SK-N-SH treated with all-trans-retinoic acid at 6 μM for 48 hours (cell line): ENCODE data around the gene NADK.

Experiments
- ATAC-seq: fragments of 200-7000 bp; cut with Tn5 transposase; 3 replicates; pipeline ENCODE4 v1.9.1; 2020; ENCODE audit warnings: mild to moderate bottlenecking, moderate library complexity
- ARNTL ChIP-seq: fragments of 450-650 bp; formaldehyde crosslinking; IDR thresholded peaks from 2 replicates; pipeline ENCODE4 v1.5.0; 2020; ENCODE audit warnings: low read depth, mild to moderate bottlenecking, moderate library complexity, borderline replicate concordance
- BACH2 ChIP-seq: fragments of 250-450 bp; sonication (Bioruptor Pico); IDR thresholded peaks from 2 replicates; pipeline ENCODE4 v1.9.0; 2021; ENCODE audit warnings: mild to moderate bottlenecking, borderline replicate concordance
- CREB5 ChIP-seq: fragments of 250-450 bp; sonication (Bioruptor Pico); IDR thresholded peaks from 2 replicates; pipeline ENCODE4 v1.5.1; 2020; ENCODE audit warnings: low read depth, mild to moderate bottlenecking, moderate library complexity
- CSDC2 ChIP-seq: fragments of 250-450 bp; sonication (Bioruptor Pico); IDR thresholded peaks from 2 replicates; pipeline ENCODE4 v1.5.0; 2020; ENCODE audit warnings: mild to moderate bottlenecking, moderate library complexity
- GLIS3 ChIP-seq: fragments of 250-450 bp; sonication (Bioruptor Pico); IDR thresholded peaks from 2 replicates; pipeline ENCODE4 v1.5.0; 2020; ENCODE audit warnings: mild to moderate bottlenecking, moderate library complexity
- OSR1 ChIP-seq: fragments of 250-450 bp; sonication (Bioruptor Pico); IDR thresholded peaks from 2 replicates; pipeline ENCODE4 v1.8.0; 2022; ENCODE audit warnings: moderate library complexity, mild to moderate bottlenecking, inconsistent platforms
- PPARA ChIP-seq: fragments of 250-450 bp; sonication (Bioruptor Pico); IDR thresholded peaks from 2 replicates; pipeline ENCODE4 v1.5.0; 2020; ENCODE audit warnings: mild to moderate bottlenecking, borderline replicate concordance
- RARB ChIP-seq: fragments of 250-450 bp; sonication (Bioruptor Pico); IDR thresholded peaks from 2 replicates; pipeline ENCODE4 v1.8.0; 2021; ENCODE audit warnings: mild to moderate bottlenecking, moderate library complexity
- SNAI2 ChIP-seq: fragments of 250-450 bp; sonication (Bioruptor Pico); IDR thresholded peaks from 2 replicates; pipeline ENCODE4 v1.5.0; 2020; ENCODE audit warnings: mild to moderate bottlenecking, moderate library complexity
- TOX ChIP-seq: fragments of 250-450 bp; sonication (Bioruptor Pico); IDR thresholded peaks from 2 replicates; pipeline ENCODE4 v1.8.0; 2021; ENCODE audit warnings: mild to moderate bottlenecking, moderate library complexity, borderline replicate concordance
- ZC3H10 ChIP-seq: fragments of 250-450 bp; sonication (Bioruptor Pico); IDR thresholded peaks from 2 replicates; pipeline ENCODE4 v1.5.1; 2021; ENCODE audit warnings: mild to moderate bottlenecking, moderate library complexity
- ZFP3 ChIP-seq: fragments of 250-450 bp; sonication (Bioruptor Pico); IDR thresholded peaks from 2 replicates; pipeline ENCODE4 v1.5.0; 2020; ENCODE audit warnings: mild to moderate bottlenecking, moderate library complexity
- ZFP30 ChIP-seq: fragments of 450-650 bp; formaldehyde crosslinking; IDR thresholded peaks from 2 replicates; pipeline ENCODE4 v1.5.0; 2022; ENCODE audit warnings: mild to moderate bottlenecking, moderate library complexity
- ZNF565 ChIP-seq: fragments of 450-650 bp; formaldehyde crosslinking; conservative IDR thresholded peaks from 2 replicates; pipeline ENCODE4 v1.5.0; 2020; ENCODE audit warnings: low read depth, mild to moderate bottlenecking, moderate library complexity
- ZNF70 ChIP-seq: fragments of 450-650 bp; formaldehyde crosslinking; IDR thresholded peaks from 2 replicates; pipeline ENCODE4 v1.5.0; 2020; ENCODE audit warnings: mild to moderate bottlenecking, moderate library complexity
- ZNF8 ChIP-seq: fragments of 450-650 bp; formaldehyde crosslinking; IDR thresholded peaks from 2 replicates; pipeline ENCODE4 v1.5.0; 2020; ENCODE audit warnings: mild to moderate bottlenecking, moderate library complexity
- TF ChIP-seq, protein P1 (sequence below): fragments of 250-450 bp; sonication (Bioruptor Pico); IDR thresholded peaks from 2 replicates; pipeline ENCODE4 v1.8.0; 2020; ENCODE audit warnings: mild to moderate bottlenecking, moderate library complexity, borderline replicate concordance
- TF ChIP-seq, protein P2 (sequence below): fragments of 250-450 bp; sonication (Bioruptor Pico); IDR thresholded peaks from 2 replicates; pipeline ENCODE4 v1.5.1; 2021; ENCODE audit warnings: mild to moderate bottlenecking, moderate library complexity
- TF ChIP-seq, protein P3 (sequence below): fragments of 250-450 bp; sonication (Bioruptor Pico); IDR thresholded peaks from 2 replicates; pipeline ENCODE4 v1.5.0; 2020; ENCODE audit warnings: mild to moderate bottlenecking, moderate library complexity

NADK gene

DNA sequence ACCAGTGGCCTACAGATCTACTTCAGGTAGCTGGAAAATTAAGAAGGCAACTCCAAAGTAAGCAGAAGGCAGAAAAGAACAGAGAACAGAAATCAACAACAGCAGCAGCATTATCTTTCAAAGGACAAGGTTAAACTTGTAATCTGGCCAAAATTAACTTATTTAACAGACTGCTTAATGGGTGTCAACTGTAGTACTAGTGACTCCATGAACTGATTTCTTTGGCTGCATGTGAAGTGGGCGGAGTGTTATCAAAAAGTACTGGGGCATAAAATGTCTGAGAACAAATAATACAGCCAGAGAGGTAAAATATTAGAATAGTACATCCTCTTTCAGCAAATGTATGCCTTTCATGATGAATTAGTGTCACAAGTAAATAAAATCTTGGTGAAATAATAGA is 24.6 kb upstream of the NADK start:
- TF ChIP-seq ZC3H10 (no peak), RARB (CRISPR knock-in tag) (no peak), CREB5 (CRISPR knock-in tag) (no peak), ZFP30 (CRISPR knock-in tag) (no peak), ARNTL (no peak), BACH2 (CRISPR knock-in tag) (no peak), ZNF8 (no peak), SNAI2 (CRISPR knock-in tag) (no peak)
- TF ChIP-seq, protein P1, sequence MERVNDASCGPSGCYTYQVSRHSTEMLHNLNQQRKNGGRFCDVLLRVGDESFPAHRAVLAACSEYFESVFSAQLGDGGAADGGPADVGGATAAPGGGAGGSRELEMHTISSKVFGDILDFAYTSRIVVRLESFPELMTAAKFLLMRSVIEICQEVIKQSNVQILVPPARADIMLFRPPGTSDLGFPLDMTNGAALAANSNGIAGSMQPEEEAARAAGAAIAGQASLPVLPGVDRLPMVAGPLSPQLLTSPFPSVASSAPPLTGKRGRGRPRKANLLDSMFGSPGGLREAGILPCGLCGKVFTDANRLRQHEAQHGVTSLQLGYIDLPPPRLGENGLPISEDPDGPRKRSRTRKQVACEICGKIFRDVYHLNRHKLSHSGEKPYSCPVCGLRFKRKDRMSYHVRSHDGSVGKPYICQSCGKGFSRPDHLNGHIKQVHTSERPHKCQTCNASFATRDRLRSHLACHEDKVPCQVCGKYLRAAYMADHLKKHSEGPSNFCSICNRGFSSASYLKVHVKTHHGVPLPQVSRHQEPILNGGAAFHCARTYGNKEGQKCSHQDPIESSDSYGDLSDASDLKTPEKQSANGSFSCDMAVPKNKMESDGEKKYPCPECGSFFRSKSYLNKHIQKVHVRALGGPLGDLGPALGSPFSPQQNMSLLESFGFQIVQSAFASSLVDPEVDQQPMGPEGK (CRISPR knock-in tag): no peak
- no peak for ATAC-seq

- ATAC-seq: no peak
- TF ChIP-seq TOX (CRISPR knock-in tag) (no peak), GLIS3 (CRISPR knock-in tag) (no peak), ARNTL (no peak), PPARA (no peak), CSDC2 (CRISPR knock-in tag) (no peak), ZFP3 (CRISPR knock-in tag) (no peak), CREB5 (CRISPR knock-in tag) (no peak), ZNF565 (CRISPR knock-in tag) (no peak), BACH2 (CRISPR knock-in tag) (no peak)
- TF ChIP-seq, protein P1 (CRISPR knock-in tag): no peak
- TF ChIP-seq, protein P2, sequence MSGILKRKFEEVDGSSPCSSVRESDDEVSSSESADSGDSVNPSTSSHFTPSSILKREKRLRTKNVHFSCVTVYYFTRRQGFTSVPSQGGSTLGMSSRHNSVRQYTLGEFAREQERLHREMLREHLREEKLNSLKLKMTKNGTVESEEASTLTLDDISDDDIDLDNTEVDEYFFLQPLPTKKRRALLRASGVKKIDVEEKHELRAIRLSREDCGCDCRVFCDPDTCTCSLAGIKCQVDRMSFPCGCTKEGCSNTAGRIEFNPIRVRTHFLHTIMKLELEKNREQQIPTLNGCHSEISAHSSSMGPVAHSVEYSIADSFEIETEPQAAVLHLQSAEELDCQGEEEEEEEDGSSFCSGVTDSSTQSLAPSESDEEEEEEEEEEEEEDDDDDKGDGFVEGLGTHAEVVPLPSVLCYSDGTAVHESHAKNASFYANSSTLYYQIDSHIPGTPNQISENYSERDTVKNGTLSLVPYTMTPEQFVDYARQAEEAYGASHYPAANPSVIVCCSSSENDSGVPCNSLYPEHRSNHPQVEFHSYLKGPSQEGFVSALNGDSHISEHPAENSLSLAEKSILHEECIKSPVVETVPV: no peak
Observed at GRCh38 chr1:1799716-1800115, 21.4 kb upstream of the NADK start.

DNA sequence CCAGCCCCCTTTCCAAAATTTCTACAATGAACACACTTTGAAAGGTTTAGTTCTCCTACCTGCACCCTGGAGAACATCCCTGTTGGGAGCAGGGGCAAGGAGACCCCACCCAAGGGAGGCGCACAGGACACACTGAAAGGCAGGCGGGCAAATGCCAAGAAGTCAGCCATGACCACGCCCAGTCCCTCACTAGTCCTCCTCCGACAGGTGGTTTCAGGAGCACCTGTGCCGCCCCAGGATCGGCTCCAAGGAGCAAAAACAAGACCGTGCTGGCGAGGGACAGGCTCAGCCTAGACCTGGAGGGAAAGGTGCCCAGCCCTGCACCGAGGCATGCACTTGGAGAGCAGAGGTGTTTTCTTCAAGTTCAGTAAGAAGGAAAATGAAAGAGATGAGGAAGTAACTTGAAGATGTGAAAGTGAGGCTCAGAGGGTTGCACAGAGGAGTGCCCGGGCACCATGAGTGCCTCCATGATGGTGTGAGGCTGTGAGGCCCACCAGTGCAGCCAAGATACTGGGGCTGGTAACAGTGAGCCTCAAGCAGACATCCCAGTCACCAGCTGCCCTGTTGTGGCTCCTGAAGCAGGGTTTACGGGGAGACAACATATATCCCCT is 19.6 kb upstream of the NADK start:
- TF ChIP-seq OSR1 (no peak), CSDC2 (CRISPR knock-in tag) (no peak), ZNF8 (no peak), ZFP30 (CRISPR knock-in tag) (no peak), ZC3H10 (no peak), SNAI2 (CRISPR knock-in tag) (no peak), ZNF70 (CRISPR knock-in tag) (no peak), RARB (CRISPR knock-in tag) (no peak), ZNF565 (CRISPR knock-in tag) (no peak), PPARA (no peak)
- TF ChIP-seq, protein P3, sequence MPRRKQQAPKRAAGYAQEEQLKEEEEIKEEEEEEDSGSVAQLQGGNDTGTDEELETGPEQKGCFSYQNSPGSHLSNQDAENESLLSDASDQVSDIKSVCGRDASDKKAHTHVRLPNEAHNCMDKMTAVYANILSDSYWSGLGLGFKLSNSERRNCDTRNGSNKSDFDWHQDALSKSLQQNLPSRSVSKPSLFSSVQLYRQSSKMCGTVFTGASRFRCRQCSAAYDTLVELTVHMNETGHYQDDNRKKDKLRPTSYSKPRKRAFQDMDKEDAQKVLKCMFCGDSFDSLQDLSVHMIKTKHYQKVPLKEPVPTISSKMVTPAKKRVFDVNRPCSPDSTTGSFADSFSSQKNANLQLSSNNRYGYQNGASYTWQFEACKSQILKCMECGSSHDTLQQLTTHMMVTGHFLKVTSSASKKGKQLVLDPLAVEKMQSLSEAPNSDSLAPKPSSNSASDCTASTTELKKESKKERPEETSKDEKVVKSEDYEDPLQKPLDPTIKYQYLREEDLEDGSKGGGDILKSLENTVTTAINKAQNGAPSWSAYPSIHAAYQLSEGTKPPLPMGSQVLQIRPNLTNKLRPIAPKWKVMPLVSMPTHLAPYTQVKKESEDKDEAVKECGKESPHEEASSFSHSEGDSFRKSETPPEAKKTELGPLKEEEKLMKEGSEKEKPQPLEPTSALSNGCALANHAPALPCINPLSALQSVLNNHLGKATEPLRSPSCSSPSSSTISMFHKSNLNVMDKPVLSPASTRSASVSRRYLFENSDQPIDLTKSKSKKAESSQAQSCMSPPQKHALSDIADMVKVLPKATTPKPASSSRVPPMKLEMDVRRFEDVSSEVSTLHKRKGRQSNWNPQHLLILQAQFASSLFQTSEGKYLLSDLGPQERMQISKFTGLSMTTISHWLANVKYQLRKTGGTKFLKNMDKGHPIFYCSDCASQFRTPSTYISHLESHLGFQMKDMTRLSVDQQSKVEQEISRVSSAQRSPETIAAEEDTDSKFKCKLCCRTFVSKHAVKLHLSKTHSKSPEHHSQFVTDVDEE (CRISPR knock-in tag): no peak
- TF ChIP-seq, protein P2: no peak
- no peak for ATAC-seq
